T-helper 1 cell (primary cell): ENCODE results near the gene PTPRE.
A peak's percentile ranks its signal among the peaks of the same experiment; 100 is the strongest.

ENCODE experiments used
- DNase-seq, 5 donors: peaks; one replicate each; pipeline ENCODE4 v3.0.0-alpha.2; 2012 to 2020

Gene PTPRE

DNA sequence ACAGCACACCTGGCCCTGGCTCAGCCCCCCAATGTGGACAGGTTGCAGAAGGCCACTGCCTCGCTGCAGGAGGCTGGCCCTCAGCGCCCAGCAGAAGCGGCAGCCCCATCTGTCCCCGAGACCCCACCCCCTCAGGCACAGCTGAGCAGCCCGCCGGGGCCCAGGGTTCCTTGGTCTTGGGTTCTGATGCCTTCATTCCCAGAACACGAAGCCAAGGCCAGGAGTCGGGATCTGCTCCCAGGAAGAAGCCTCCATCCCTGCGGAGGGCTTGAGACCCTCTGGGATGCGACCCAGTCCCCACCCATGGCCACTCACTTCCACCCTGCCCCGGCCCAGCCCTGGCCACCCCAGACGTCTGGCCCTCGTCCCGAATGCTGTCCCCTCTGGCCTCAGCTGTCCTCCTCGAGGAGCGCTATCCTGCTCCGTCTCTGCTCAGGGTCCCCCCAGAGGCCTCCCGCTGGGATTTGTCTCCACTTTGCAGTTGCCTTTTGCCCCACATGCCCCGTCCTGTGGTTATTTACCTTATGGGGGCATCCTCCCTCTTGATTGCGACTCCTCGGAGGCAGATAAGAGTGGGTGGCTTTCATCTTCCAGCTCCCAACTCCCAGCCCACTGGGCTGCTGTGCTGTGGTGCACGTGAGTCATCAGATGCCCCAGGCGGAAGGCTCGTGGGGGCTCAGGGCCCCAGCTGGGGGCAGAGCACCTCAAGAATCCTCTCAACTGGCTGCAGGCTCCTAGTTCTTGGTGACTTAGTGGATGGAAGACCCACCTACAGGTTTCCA is 121.8 kb downstream of the PTPRE start:
- no peak for DNase-seq

DNA sequence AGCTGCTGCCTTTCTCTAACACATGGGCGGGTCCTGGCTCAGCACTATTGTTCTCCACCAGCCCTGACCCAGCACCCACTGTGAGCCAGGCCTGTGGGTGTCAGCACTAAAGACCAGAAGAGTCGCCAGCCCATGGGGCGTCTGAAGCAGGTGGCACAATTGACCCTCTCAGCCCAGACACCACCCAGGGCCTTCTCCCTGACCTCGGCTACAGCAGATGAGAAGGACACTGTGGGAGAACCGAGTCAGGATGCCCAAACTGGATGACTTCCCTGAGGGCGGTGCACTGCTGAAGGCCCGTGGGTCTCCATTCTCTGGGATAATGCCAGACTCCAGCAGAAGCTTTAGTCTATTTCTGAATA is 122.4 kb downstream of the PTPRE start:
- DNase-seq = no peak

GRCh38 chr10:128029731-128030369 is 122.9 kb downstream of the PTPRE start:
- DNase-seq = no peak

- no peak for DNase-seq
These were observed 123.7 kb downstream of the PTPRE start for GRCh38 chr10:128030498-128031072.

DNA sequence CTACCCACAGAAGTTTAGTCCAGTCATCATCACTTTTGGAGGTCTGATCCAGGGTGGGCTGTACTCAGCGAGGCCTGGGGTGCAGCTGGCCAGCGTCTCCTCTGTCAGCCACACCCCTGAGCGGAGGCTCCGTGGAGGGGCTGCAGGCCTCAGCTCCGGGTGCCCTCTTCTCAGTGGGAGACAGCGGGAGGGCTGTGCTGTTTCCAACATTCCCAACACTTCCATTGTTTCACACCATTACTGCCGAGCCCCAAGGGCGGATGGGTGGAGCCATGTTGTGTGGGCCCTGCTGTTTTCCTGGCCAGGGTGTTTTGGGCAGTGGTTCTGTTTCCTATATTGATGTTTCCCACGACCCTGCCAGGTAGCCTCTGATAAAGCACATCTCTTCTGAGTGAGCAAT is 124.3 kb downstream of the PTPRE start:
- DNase-seq = no peak

DNA sequence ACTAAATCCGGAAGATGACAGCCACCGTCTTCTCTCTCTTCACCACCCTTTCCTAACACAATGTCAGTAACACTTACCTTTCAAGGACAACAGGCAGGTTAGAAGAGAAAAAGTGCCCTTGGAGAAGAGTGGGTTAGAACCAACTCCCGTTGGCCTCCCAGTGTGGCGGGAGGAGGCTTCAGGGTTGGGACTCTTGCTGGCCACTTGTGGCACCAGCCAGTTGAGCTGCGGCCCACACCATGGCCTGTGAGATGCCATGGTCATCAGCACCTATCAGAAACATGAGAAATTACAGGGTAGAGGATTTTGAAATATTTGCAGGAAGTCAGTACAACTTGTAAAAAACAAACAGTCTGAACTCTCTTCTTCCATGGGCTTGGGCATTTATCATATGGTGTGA is 125.6 kb downstream of the PTPRE start:
- no peak for DNase-seq

GRCh38 chr10:128035557-128035973 is 128.7 kb downstream of the PTPRE start:
- peak in 4 of 5 donors; percentile 32 to 57 (median 44) for DNase-seq

GRCh38 chr10:128036011-128036615 is 129.2 kb downstream of the PTPRE start:
- DNase-seq = no peak

DNA sequence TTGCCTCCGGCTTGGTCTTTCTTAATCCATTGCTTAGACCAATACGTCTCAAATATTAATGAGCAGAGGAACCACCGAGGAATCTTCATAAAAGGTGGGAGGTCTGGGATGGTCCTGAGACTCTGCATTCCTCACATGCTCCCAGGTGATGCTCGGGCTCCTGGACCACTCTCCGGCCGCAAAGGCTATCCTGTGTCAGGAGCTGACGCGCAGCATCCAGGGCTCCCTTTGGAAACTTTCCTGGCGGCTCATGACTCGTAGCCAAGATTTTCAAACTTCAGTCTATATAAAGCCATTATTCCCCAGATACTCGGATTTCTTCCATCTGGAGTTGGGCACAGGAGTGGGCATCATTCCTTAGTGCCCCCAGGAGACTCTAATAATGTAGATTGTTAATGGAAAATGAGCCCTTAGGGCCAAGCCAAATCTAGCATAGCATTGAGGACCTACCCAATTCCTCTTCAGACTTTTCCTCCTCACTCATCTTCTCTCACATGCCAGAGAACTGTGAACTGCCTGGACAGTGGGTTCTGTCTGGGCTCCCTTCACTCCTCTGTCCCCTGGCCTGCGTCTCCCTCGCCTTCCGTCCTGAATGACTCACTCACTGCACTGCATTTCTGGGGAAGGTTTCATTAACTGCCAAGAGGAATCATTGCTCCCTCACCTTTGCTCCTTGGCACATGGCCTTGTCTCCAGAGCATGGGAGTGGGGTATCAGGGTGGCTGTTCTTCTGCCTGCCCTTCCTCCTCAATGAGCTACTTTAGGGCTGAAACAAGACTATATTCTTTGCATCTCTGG is 130.0 kb downstream of the PTPRE start:
- DNase-seq = no peak

DNA sequence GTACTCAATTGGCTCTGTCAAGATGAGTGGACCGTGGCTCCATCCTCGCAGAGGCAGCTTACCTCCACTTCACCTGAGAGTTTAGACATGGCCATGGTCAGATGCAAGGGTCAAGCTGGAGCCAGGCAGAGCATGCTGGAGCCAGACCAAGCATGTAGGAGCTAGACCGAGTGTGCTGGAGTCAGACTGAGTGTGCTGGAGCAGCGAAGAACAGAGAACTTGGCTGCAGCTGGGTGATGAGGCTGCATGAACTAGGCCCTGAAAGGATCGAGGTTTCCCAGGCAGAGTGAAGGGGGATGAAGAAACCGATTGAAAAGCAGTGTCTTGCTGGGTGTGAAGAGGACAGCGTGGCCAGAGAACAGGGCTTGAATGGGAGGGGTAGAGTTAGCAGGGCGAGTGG is 133.2 kb downstream of the PTPRE start:
- DNase-seq = no peak

- DNase-seq = no peak
These were observed 133.8 kb downstream of the PTPRE start for GRCh38 chr10:128040681-128041080.

GRCh38 chr10:128042131-128042610 is 135.3 kb downstream of the PTPRE start:
- no peak for DNase-seq

DNA sequence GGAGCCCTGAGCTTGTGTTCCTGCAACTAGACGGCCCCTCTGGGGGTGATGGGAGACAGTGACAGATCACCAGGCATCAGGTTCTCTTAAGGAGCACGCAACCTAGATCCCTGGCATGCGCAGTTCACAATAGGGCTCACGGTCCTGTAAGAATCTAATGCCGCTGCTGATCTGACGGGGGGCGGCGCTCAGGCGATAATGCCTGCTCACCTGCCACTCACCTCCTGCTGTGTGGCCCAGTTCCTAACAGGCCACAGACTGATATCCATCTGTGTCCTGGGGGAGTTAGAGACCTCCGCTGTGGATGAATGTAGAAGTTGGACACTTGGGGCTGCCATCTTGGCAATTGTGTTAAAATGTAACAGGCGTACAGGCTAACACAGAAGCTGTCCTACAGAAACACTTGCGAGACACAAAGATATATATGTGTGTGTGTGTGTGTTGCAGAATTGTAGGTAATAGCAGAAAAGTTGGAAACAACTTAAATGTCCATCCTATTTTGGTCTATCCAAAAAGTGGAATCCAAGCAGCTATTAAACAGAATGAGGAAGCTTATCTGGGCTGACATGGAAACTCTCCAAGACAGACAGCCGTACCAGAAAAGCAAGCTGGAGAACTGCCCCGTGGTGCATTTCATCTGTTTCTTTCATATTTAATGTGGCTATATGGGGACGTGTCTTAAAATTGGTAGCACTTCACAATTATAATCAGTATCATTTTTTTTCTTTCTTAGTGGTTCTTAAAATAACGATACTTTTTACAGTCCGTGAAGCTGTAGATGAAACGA is 136.5 kb downstream of the PTPRE start:
- DNase-seq = no peak

- DNase-seq = no peak
These were observed 137.3 kb downstream of the PTPRE start for GRCh38 chr10:128044186-128044585.

GRCh38 chr10:128044961-128045832 is 138.3 kb downstream of the PTPRE start:
- DNase-seq = no peak

GRCh38 chr10:128045833-128046120 is 138.9 kb downstream of the PTPRE start:
- DNase-seq = no peak

- DNase-seq = no peak
These were observed 139.5 kb downstream of the PTPRE start for GRCh38 chr10:128046156-128046952.

- no peak for DNase-seq
These were observed 140.0 kb downstream of the PTPRE start for GRCh38 chr10:128046953-128047290.

- DNase-seq = peak; percentile 64 to 93 (median 77)
These were observed 140.4 kb downstream of the PTPRE start for GRCh38 chr10:128047351-128047750.
